HG02981 (cell line): ENCODE results near the gene CHST1.

Source experiments
- ATAC-seq: cut with Tn5 transposase; IDR thresholded peaks from one replicate; pipeline ENCODE4 v1.9.1; 2021; ENCODE audit warnings: mild to moderate bottlenecking, moderate library complexity; ENCODE audit not compliant: unreplicated experiment

CHST1 gene

GRCh38 chr11:45646275-45646927, 19.0 kb downstream of the CHST1 start:
- ATAC-seq: no peak

DNA sequence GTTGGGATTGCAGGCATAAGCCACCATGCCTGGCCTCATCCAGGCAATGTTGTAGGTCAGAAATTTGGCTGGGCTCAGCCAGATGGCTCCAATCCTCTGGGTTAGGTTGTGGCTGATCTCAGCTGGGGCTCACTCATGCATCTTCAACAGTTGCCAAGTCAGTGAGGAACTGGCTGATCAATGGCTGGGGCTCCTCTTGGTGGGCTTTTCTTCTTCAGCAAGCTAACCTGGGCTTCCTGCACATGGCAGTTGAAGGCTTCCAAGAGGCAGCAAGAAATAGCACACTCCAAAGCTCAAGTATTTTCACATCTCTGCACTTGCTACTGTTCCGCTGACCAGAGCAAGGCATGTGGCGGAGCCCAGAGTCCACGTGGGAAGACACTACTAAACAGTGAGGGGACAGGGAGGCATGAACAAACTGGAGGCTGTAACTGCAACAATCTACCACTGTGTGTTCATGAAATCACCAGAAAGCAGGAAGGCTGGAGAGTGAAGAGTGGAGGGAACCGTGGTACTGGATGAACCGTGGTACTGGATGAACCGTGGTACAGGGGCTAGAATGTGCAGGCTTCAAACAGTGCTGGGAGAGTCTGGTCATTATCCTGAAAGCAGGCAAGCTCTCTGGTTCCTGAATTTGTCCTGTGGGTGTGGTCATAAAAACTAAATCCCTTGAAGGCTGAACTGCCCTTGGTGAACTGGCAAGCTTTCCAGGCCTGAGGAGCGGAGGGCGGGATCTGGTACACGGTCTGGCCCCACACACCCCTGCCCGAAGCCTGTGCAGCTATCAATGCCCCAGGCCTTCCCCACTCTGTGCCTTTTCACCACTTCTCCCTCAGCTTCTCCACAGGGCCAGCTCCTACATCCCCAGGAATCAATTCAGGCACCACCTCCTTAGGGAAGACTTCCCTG, 20.2 kb downstream of the CHST1 start:
- no peak for ATAC-seq

DNA sequence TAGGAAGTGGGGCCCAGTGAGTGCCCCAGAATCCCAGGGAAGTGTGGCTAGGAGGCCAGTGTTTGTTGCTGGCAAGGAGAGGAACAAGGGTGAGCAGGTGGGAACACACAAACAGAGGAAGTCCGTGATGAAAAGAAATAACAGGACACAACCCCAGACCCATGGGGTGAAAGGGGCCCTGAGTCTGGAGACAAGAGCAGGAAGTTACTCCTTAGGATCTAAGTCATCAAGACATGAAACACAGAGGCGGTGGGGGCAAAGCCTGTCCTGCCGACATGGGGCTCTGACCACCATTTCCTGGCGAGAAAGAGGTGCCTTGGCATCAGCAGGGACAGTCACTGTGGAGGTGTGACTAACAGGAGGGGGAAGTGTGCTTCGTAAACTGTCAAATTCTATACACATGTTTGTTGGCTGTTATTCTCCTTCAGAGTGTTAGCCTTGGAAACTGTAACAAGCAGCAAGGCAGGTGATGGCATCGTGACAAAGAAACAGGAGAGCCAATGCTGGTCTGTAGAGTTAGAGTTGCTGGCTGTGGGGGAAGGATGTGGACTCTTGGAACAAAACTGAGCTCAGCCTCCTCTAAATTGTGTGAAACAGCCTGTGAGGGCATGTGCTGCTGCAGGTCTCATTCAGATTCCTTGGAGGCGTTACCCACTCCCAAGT, 21.7 kb downstream of the CHST1 start:
- no peak for ATAC-seq

- ATAC-seq: no peak
Observed at GRCh38 chr11:45641961-45642360, 23.5 kb downstream of the CHST1 start.

GRCh38 chr11:45638051-45638450, 27.4 kb downstream of the CHST1 start:
- ATAC-seq: no peak

DNA sequence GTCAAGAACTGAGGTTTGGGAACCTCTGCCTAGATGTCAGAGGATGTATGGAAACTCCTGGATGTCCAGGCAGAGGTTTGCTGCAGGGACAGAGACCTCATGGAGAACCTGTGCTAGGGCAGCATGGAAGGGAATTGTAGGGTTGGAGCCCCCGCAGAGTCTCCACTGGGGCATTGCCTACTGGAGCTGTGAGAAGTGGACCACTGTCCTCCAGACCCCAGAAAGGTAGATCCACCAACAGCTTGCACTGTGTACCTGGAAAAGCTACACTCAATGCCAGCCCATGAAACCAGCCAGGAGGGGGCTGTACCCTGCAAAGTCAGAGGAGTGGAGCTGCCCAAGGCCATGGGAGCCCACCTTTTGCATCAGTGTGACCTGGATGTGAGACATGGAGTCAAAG, 29.5 kb downstream of the CHST1 start:
- no peak for ATAC-seq

DNA sequence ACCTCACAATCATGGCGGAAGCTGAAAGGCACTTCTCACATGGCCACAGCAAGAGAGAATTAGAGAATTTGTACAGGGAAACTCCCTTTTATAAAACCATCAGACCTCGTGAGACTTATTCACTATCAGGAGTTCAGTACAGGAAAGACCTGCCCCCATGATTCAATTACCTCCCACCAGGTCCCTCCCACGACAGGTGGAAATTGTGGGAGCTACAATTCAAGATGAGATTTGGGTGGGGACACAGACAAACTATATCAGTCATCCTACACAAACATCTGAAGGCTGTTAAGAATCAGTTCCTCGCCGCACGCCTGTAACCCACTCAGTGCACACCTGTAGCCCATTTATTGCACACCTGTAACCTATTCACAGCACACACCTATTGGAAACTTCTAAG, 39.8 kb downstream of the CHST1 start:
- no peak for ATAC-seq

- no peak for ATAC-seq
Observed at GRCh38 chr11:45624095-45624494, 41.3 kb downstream of the CHST1 start.

DNA sequence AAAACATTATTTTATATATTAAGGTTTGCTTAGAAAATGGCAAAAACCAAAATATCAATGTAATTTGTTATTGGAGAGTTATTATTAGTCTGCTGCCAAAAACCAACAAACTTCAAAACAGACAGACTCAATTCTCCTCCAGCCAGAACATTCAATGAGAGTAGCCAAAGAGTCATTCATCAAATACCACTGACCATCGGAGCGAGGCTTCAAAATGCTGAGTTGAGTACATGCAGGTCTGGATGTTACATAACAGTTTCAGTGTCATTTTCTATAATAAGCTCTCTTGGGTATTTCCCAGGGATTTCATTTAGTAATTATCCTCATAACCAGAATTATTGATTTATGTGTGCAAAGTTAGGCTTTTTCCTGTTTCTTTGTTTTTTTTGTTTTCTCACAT, 42.6 kb downstream of the CHST1 start:
- ATAC-seq: no peak

DNA sequence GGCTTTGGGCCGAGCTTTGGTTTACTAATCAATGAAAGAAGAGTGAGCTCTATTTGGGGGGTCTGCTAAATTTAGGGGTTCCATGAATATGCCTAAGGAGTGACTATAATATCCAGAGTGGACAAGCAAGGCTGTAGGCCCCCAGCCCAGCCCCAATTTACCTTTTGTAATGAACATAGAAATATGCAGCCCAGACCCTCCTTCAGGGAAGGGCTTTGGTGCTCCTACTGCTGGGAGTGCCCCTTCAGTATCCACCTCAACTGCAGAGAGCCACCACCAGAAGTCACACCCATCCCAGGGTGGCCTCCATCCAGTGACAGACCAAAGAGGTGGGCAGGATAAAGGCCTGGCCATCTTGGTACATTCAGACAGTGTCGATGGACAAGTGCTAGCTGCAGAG, 43.1 kb downstream of the CHST1 start:
- no peak for ATAC-seq

DNA sequence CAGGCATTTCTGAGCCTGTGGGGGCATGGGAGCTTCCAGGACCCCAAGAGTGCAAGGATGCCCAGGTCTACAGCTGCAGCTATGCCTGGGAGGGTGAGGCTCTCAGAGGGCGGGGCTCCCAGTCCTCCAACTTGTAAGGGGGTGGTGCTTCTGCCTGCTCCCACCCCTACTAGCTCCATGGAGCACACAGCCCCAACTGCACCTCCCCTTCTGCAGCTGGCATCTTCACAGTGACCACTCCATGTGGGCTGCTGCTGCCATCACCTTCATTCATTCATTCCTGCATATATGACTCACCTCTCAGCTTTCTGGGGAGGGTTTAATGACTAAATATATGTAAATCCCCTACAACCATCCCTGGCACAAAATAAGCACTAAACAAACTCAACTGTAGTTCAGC, 43.8 kb downstream of the CHST1 start:
- ATAC-seq: no peak

DNA sequence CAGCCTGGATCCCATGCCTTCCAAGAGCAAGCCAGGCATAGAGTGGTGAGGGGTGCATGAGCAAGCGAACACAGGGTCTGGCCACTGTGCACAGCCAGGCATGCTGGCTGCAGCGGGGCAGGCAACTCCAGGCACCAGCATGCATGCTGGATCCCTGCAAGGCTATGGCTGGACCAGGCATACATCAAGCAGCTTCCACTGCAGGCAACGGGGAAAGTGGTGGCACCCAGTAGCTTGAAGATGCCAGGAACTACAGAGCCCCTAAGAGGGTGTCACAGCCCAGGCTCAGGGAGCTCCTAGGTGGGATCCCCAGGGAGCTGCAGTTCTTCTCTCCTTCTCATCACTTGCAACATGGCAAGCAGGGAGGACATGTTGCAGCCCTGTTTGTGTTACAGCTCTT, 45.2 kb downstream of the CHST1 start:
- no peak for ATAC-seq

GRCh38 chr11:45618897-45619296, 46.5 kb downstream of the CHST1 start:
- no peak for ATAC-seq

- no peak for ATAC-seq
Observed at GRCh38 chr11:45617871-45618601, 47.4 kb downstream of the CHST1 start.

GRCh38 chr11:45616802-45617549, 48.4 kb downstream of the CHST1 start:
- no peak for ATAC-seq

- ATAC-seq: no peak
Observed at GRCh38 chr11:45615182-45615792, 50.1 kb downstream of the CHST1 start.

GRCh38 chr11:45614196-45614828, 51.1 kb downstream of the CHST1 start:
- no peak for ATAC-seq

- ATAC-seq: no peak
Observed at GRCh38 chr11:45610627-45611026, 54.8 kb downstream of the CHST1 start.

GRCh38 chr11:45609902-45610301, 55.5 kb downstream of the CHST1 start:
- no peak for ATAC-seq

DNA sequence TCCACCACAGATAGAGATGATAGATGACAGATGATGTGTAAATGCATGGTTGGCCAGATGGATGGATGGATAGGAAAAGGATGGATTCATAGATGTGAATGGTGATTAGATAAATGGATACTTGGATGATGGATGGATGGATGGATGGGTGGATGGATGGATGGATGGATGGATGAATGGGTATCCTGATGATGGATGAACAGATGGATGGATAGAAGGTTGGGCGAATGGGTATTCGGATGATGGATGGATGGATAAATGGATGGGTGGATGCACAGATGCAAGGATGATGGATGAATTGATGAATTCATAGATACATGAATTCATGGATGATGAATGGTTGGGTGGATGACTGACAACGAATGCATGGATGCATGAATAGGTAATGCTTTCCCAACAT, 56.1 kb downstream of the CHST1 start:
- ATAC-seq: no peak
